ENCODE results near the gene CD200R1.

The CD200R1 gene

DNA sequence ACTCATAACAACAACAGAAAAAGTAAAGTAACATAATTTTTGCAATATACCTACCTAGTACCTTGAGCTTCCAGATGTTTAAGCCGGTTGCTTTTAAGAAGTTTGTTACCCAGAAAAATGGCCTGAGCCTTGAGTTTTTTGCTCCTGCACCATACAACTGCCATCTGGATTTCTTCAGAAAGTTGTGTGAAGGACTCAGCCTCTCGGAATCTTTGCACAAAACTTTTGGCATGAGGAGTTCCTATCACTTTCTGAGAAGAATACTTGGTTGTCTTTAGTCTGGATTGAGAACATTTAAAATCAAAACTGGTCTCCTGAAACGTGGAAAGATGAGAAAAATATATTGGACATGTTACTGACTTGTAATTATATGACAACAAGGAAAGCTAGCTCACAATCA lies 33.2 kb upstream of the CD200R1 start:
- TF ChIP-seq, protein P1, sequence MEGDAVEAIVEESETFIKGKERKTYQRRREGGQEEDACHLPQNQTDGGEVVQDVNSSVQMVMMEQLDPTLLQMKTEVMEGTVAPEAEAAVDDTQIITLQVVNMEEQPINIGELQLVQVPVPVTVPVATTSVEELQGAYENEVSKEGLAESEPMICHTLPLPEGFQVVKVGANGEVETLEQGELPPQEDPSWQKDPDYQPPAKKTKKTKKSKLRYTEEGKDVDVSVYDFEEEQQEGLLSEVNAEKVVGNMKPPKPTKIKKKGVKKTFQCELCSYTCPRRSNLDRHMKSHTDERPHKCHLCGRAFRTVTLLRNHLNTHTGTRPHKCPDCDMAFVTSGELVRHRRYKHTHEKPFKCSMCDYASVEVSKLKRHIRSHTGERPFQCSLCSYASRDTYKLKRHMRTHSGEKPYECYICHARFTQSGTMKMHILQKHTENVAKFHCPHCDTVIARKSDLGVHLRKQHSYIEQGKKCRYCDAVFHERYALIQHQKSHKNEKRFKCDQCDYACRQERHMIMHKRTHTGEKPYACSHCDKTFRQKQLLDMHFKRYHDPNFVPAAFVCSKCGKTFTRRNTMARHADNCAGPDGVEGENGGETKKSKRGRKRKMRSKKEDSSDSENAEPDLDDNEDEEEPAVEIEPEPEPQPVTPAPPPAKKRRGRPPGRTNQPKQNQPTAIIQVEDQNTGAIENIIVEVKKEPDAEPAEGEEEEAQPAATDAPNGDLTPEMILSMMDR (IDR thresholded peaks at IDR 0.05; ENCODE audit: unreplicated experiment in 3 of 3), result no peak
- Mint-ChIP-seq H3K4me1 (no peaks in the 10 kb centered on the region), H3K9me3 (no peaks in the 10 kb centered on the region), H3K4me3 (no peak overlapping the region), H3K27ac (no peak overlapping the region), H3K27me3 (ENCODE audit: low read depth) (no peaks in the 10 kb centered on the region), H3K36me3 (ENCODE audit: low read depth) (peaks cover 66% of the 10 kb centered on the region)

DNA sequence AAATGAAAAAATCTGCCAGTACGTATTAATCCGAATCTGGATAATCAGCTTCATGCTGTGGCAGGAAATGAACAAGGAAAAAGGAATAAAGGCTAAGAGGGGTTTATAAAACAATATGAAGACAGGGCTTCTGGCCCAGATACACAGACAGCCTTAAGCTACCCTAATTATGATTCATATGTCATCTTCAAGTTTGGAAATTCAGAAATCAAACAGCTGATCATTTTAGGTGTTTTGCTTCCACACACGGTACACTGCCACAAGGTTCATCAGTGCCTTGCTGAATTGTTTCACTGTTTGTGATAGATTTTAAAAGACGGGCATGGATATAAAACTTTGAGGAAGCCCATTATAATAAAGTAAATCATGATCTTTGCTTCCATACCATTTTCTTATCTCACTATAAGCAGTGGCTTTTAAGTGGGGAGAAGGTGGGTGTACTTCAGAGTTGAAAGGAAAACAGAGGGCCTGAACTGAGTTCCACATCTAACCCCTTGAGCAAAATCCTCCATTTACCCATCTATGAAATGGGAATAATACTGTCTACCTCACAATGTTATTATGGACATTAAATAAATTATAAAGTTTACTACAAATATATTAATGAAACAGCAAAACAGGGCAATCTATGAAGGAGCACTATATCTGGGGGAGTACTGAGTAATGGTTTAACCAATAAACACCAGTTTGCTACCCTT lies 31.6 kb upstream of the CD200R1 start:
- Mint-ChIP-seq H3K27ac (no peak overlapping the region), H3K9me3 (no peaks in the 10 kb centered on the region), H3K4me3 (no peak overlapping the region), H3K36me3 (ENCODE audit: low read depth) (peaks cover 61% of the 10 kb centered on the region), H3K27me3 (ENCODE audit: low read depth) (no peaks in the 10 kb centered on the region), H3K4me1 (no peaks in the 10 kb centered on the region)
- TF ChIP-seq, protein P1 (IDR thresholded peaks at IDR 0.05; ENCODE audit: unreplicated experiment in 3 of 3), result no peak

DNA sequence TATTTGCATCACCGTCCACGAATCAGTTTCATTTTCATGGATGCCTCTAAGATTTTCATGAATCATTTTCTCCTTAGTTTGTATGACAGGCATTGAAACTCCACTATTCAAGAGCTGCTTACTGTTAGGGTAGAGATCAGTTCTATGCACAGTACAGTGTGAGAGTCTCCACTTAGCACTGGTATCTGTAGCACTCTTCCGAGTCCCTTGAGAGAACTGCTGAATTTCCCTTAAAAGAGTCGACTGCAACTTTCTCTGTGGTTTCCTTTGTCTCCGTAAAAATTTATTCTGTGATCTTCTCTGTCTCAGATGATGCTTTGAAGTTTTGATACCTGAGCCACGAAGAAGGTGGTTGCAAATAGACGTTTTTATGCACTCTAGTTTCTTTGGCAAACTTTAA lies 30.7 kb upstream of the CD200R1 start:
- H3K36me3 Mint-ChIP-seq (ENCODE audit: low read depth), result peaks cover 64% of the 10 kb centered on the region
- H3K4me1 Mint-ChIP-seq, result peaks cover under 1% of the 10 kb centered on the region
- no peaks in the 10 kb centered on the region for H3K9me3 Mint-ChIP-seq
- H3K4me3 Mint-ChIP-seq, result no peak overlapping the region
- TF ChIP-seq, protein P1 (IDR thresholded peaks at IDR 0.05; ENCODE audit: unreplicated experiment in 3 of 3), result no peak
- no peaks in the 10 kb centered on the region for H3K27me3 Mint-ChIP-seq (ENCODE audit: low read depth)
- no peak overlapping the region for H3K27ac Mint-ChIP-seq

DNA sequence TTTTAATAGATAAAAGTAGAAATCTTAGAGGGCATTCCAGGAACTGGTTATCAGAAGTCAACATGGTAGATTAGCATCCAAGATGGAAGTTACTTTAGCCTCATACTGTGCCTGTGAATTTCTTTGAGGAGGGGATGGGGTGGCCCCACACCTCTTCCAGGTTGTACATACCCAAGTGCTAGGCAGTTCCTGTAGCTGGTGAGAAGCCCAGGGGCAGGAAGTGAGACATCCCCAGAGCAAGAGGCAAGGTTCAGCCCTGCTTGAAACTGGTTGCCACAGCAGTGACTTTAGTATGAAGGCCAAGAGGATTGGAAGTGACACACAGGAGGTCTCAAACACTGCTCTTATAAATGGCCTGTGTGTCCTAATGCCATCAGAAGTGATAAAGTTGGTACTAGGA lies 27.8 kb upstream of the CD200R1 start:
- H3K4me3 Mint-ChIP-seq, result no peak overlapping the region
- peaks cover 66% of the 10 kb centered on the region for H3K36me3 Mint-ChIP-seq (ENCODE audit: low read depth)
- peaks cover 5% of the 10 kb centered on the region for H3K4me1 Mint-ChIP-seq
- TF ChIP-seq, protein P1 (IDR thresholded peaks at IDR 0.05; ENCODE audit: unreplicated experiment in 3 of 3), result no peak
- H3K27ac Mint-ChIP-seq, result peak overlapping the region in 2 of 3 experiments; percentile 3 to 27
- H3K27me3 Mint-ChIP-seq (ENCODE audit: low read depth), result no peaks in the 10 kb centered on the region
- no peaks in the 10 kb centered on the region for H3K9me3 Mint-ChIP-seq

DNA sequence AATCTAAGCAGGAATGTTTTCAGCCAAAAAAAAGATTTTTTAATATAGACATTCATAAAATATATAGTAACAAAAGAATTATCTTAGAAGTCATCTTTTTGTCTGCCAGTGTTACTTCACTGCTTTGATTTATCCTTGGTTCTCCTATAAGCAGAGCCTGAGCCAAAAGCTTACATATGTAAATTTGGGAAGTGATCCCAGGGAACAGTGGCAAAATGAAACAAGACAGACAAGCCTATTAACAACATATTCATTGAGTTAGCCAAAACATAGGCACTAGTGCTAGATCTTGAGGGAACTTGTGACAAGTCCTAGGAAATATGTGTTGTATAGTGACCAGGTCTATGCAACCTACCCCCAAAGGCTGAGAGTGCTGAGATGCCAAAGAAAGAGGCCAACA lies 27.1 kb upstream of the CD200R1 start:
- Mint-ChIP-seq H3K4me1 (peaks cover 5% of the 10 kb centered on the region), H3K4me3 (no peak overlapping the region), H3K9me3 (no peaks in the 10 kb centered on the region), H3K27me3 (ENCODE audit: low read depth) (no peaks in the 10 kb centered on the region), H3K36me3 (ENCODE audit: low read depth) (peaks cover 60% of the 10 kb centered on the region), H3K27ac (peak overlapping the region in 2 of 3 experiments; percentile 3 to 27)
- TF ChIP-seq, protein P1 (IDR thresholded peaks at IDR 0.05; ENCODE audit: unreplicated experiment in 3 of 3), result no peak

DNA sequence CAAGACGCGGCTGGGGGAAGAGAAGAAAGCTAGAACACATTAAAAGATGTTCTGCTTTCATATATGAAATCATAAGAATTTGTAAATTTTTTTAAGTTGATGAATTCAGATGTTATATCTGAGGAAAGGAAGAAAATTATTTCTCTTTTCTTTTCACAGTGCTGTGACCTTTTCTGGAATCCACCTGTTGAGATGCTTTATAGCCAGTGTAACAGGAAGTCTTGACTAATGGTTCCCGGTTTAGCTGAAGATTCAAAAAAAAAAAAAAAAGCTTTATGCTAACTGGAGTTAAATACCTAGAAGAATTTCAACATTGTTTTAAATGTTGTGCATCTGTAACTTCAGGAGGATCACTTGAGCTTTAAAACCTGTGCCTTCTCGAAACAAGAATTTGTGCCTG lies 25.8 kb upstream of the CD200R1 start:
- H3K4me1 Mint-ChIP-seq, result peaks cover 5% of the 10 kb centered on the region
- H3K4me3 Mint-ChIP-seq, result no peak overlapping the region
- no peak overlapping the region for H3K27ac Mint-ChIP-seq
- TF ChIP-seq, protein P1 (IDR thresholded peaks at IDR 0.05; ENCODE audit: unreplicated experiment in 3 of 3), result no peak
- H3K36me3 Mint-ChIP-seq (ENCODE audit: low read depth), result peaks cover 53% of the 10 kb centered on the region
- no peaks in the 10 kb centered on the region for H3K27me3 Mint-ChIP-seq (ENCODE audit: low read depth)
- no peaks in the 10 kb centered on the region for H3K9me3 Mint-ChIP-seq
